Central memory CD4-positive, alpha-beta T cell (primary cell): ENCODE data around the gene LRG1.

Experiments used
- DNase-seq: peaks from one replicate; pipeline ENCODE4 v3.0.0; 2022
- total RNA-seq, 3 experiments: gene quantifications; one replicate each; lab custom pipeline; 2026; lab: John Stamatoyannopoulos, UW

Gene LRG1
- total RNA-seq = 0 to 0.54 (median 0.49) reads per million in 3 experiments

DNA sequence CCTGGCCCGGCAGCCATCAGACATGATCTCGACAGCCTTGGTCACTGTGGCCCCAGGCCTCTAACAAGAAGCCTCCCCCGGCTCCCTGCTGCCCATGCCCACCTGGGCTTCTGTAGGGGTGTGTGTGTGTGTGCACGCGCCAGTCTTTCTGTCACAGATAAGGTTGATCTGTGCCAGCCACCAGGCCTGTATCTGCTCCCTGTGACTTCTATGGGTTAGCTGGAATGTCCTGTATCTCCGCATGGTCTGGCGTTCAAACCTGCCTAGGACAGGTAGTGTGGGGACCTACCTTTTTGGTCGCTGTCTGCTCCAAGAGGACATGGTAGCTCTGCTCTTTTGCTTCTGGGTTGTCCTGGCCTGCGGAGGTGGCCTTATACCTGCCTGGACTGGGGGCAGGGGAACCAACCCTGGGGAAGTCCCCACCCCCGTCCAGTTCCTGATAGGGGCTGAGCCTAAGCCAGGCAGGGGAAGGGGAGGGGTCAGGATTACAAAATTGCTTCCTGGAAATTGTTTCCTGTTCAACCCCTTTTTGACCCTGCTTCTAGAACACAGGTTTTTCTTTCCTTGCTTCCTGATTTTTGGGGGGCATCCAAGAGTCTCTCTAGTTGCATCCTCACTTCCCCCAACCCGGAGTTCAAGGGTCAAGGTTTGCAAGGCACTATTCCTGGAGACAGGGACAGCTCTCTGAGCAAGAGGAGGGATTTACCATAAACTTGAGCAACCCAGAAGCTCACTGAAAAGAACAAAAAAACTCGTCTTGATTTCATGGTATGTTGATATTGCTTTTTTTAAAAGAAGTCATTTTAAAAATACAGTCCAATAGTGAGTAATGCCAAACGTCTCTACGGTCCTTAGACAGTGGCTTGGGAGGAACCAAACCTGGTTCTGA is at the start of gene LRG1:
Gene LRG1 (minus strand): TSS at position 344 of the 889 bp plus-strand sequence. CDS start 23 bp downstream, at position 321.
- no peak for DNase-seq

- DNase-seq = no peak
These were observed 48.5 kb upstream of the LRG1 start for GRCh38 chr19:4588291-4588761.

- no peak for DNase-seq
These were observed 47.7 kb upstream of the LRG1 start for GRCh38 chr19:4587527-4587926.

DNA sequence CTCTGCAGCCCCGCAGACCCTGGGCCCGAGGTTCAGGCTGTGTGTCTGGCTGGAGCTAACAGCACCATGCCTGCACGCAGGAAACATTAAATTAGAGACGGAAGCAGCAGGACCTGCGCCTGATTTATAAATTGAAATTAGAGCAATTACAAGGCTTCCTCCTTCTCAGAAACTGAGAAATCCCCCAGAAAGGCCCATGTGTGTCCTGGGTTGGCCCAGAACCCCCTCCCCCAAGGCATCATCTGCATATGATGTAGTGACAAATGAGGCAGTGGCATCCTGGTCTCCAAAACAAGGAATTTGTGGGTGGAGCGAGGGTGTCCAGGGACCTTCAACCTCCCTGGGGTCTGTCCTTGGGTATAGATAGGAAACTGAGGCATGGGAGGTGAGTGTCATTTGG is 46.9 kb upstream of the LRG1 start:
- DNase-seq = no peak

DNA sequence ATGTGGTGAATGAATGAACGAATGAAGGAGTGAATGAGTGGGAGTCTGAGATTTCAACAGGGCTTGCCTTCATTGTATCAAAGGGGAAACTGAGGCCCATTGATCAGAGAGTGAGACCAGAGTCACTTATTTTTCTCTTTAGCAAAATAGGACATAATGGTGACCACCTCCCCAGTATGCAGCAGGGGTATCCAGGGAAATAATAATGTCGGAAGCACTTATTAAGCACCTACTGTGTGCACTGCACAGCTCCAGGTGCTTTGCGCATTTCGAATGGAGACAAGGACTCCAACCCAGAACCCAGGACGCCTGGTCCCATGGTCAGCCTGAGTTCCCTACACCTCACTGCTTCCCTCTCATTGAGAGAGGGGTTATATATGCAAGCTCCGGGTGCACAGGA is 46.4 kb upstream of the LRG1 start:
- DNase-seq = no peak

- no peak for DNase-seq
These were observed 45.7 kb upstream of the LRG1 start for GRCh38 chr19:4585556-4585955.

DNA sequence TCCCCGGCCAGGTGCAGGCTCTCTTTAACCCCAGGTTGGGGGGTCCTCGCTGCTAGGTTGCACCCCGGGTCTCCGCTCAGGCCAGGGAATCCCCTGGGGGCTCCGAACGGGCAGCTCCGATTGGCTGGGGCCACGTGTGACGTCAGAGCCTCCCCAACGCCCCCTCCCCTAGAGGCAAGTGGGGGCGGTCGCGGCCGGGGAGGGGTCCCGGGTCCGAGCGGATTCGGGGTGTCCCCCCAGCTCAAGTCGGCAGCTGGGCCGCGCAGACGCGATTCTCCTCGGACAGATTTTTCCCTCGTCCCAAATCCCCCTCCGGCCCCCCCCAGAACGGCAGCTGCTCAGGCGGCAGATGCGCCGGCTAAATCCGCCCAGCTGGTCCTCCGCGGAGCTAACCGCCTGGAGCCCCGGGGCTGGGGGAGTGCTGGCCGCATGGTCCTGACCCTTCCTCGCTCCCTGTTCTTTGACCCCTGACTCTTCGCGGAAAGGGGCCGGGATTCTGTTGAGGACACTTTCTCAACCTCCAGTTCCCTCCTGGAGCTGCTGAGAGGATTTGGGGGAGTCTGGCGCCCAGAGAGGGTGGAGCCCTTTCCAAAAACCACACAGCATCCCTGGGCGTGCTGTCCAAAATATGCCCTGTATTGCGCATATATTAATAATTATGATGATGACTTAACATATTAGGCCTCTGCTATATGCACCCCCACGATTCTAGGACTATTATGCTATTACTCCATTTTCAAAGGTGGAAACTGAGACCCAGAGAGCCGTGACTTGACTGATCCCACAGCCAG is 45.0 kb upstream of the LRG1 start:
- no peak for DNase-seq

DNA sequence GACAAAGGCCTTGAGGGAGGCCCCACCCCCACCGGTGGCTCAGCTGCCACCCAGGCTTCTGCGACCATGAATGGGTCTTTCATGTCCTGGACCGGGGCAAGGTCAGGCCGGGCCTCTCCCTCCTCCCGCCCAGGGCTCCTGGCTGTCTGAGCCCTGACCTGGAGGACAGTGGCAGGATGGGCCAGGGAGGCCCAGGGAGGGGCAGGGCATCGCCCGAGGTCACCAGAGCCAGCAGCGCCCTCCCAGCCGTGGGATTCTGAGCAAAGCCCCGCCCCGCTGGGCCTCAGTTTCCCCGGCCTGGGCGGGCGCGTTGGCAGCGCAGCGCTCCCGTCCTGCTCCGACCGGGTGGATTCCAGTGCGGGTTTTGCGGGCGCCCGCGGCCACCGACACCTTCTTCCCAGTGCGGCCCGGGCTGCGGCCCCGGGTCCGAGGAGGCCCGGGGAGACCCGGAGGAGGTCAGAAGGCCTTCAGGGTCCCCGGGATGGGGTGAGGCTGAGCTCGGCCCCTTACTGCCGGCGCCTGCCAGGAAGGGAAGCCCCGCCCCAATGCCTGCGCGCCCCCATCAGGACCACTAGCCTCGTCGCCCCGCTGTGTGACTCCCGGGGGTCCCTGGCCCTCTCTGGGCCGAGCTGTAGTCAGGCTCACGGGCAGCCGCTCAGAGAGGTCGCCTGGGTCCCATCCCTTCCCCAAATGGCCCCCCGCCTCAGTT is 44.3 kb upstream of the LRG1 start:
- no peak for DNase-seq

GRCh38 chr19:4582980-4583842 is 43.4 kb upstream of the LRG1 start:
- DNase-seq = no peak

DNA sequence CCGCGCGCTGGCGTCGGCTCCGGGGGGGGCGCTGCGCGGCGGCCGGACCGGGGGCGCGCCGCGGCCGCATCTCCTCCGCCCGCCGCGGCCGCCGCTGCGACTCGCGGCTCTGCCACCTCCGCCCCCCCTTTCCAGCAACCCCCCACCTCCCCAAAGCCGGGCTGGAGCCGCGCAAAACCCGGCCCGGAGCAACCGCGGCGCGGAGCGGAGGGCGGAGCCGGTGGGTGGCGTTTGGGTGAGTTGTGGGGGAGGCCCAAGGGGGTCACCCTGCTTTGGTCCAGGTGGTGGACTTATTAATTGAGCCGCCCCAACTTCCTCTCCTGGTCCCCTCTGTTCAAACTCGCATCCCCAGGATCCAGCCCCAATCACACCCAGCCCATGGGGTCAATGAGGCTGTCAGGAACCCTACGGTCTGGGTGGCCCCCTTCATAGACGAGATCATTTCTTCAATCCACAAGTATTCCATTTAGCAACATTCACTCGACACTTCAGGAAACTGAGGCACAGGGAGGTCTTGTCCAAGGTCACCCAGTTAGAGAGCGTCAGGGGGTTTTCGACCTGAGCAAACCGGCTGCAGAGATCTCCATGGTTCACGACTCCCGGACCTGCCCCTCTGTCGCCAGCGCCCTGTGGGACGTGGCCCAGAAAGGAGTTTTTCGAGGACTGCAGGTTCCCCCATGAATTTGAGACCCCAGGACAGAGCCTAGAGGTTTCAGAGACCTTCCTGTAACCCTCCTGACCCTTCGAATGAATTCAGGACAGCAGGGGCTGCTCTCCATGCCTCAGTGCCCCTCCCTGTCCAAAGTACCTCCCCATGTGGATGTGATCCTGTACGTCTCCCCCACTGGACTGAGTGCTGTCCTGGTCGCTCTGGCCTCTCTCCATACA is 42.1 kb upstream of the LRG1 start:
- DNase-seq = no peak

- DNase-seq = no peak
These were observed 41.3 kb upstream of the LRG1 start for GRCh38 chr19:4580961-4581665.

- DNase-seq = no peak
These were observed 40.4 kb upstream of the LRG1 start for GRCh38 chr19:4580021-4580901.

DNA sequence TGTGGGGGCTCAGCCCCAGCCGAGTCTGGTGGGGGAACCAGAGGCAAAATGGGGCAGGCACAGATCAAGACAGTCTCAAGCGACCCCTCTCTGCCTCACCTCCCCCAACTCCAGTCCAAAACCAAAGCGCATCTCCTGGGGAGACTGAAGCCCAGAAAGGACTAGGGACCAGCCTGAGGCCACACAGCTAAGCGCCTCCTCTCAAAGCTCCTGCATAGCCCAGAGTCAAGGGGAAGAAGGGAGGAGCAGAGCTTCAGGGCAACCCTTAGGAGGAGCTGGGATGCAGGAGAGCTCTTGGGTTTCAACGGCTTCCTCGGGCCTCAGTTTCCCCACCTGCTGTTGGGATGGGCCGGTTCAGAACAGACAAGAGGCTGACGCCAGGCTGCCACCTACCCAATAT is 39.6 kb upstream of the LRG1 start:
- no peak for DNase-seq

DNA sequence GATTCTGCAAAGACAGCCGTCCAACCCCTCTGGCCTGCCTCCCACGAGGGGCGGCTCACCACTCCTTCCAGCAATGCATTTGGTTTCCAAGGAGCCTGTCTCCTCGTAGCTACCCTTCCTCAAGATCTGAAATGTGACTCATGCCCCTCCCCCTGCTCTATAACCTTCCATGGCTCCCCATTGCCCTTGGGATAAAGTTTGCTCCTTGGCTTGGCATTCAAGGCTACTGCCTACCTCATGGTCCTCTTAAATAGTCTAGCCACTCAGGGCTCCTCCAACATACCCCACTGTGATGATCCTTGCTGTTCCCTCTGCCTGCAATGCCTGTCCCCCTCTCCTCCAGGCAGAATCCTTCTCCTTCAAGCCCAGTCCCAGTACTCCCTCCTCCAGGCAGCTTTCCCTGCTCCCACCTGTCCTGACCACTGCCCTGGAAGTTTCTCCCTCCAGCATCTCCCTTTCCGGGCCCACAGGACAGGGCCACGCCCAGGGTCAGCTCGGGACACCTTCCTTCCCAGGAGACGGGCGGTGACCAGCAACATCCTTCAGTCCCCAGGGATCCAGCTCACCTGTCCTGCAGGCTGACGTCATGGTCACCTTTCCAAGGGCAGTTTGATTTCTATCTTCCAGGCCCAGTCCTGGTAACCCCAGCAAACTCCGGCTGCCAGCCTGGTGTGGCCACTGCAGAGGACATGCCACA is 38.9 kb upstream of the LRG1 start:
- DNase-seq = no peak

GRCh38 chr19:4577020-4577782 is 37.4 kb upstream of the LRG1 start:
- no peak for DNase-seq

- DNase-seq = peak; percentile 50
These were observed 36.4 kb upstream of the LRG1 start for GRCh38 chr19:4576016-4576933.
